ENCODE measurements around the gene BMP10.

- TF ChIP-seq CTCF (conservative IDR thresholded peaks at IDR 0.05; ENCODE audit: low read depth, low read length) (no peak), EZH2 (IDR thresholded peaks at IDR 0.05; ENCODE audit: borderline replicate concordance, low read depth, low read length, poor library complexity, severe bottlenecking) (no peak)
Observed at GRCh38 chr2:68908392-68908970, 37.3 kb upstream of the BMP10 start.

Measured in A673 (cell line).